H1 (cell line): ENCODE results near the gene CFAP58. TPM values are rescaled to one million over a fixed set of nuclear protein-coding genes. Genes with fewer than 3 reads are reported as not detected.

ENCODE experiments used
- CTCF ChIA-PET: fragments of 300-600 bp; sonication (Branson Sonifier 250); formaldehyde crosslinking; loops from one replicate; lab custom pipeline; 2021; ENCODE audit not compliant: partially characterized antibody; lab: Charles Lee
- POLR2A ChIA-PET: fragments of 300-600 bp; sonication (Branson Sonifier 250); formaldehyde crosslinking; loops from one replicate; lab custom pipeline; 2021; ENCODE audit warnings: inconsistent platforms; ENCODE audit not compliant: partially characterized antibody; lab: Charles Lee
- DNase-seq, 2 experiments: peaks; one replicate each; pipeline versions ENCODE4 v3.0.0 to v3.0.0-alpha.2; 2010 to 2022; ENCODE audit warnings: low spot score in 2 of 2, low read depth in 1 of 2, mixed read lengths in 1 of 2
- FAIRE-seq: peaks from 2 replicates; lab custom pipeline; 2011; peaks lifted over from hg19 to GRCh38; lab: Jason Lieb, UNC
- H2AFZ ChIP-seq: 2 replicates; pipeline ENCODE4 v1.8.1; 2012; ENCODE audit warnings: low read length, inconsistent platforms
- H2AK5ac ChIP-seq: 2 replicates; pipeline ENCODE4 v1.6.1; 2013; ENCODE audit warnings: low read depth, low read length
- H2BK120ac ChIP-seq: replicated peaks from 2 replicates; pipeline ENCODE3; 2013; ENCODE audit warnings: low read depth, low read length, inconsistent platforms
- H2BK12ac ChIP-seq: 2 replicates; pipeline ENCODE4 v1.6.1; 2013; ENCODE audit warnings: low read depth, low read length
- H2BK15ac ChIP-seq: 2 replicates; pipeline ENCODE4 v1.6.1; 2013; ENCODE audit warnings: low read length
- H2BK20ac ChIP-seq: 2 replicates; pipeline ENCODE4 v1.6.1; 2013; ENCODE audit warnings: low read length
- H2BK5ac ChIP-seq: 2 replicates; pipeline ENCODE4 v1.6.1; 2013; ENCODE audit warnings: low read depth, low read length
- H3K14ac ChIP-seq: 2 replicates; pipeline ENCODE4 v1.6.1; 2013; ENCODE audit warnings: inconsistent platforms; ENCODE audit not compliant: insufficient read length
- H3K18ac ChIP-seq: 2 replicates; pipeline ENCODE4 v1.6.1; 2013; ENCODE audit warnings: low read length; ENCODE audit errors: extremely low read depth
- H3K23ac ChIP-seq: 2 replicates; pipeline ENCODE4 v1.6.1; 2013; ENCODE audit warnings: inconsistent platforms; ENCODE audit not compliant: insufficient read length
- H3K23me2 ChIP-seq: 2 replicates; pipeline ENCODE4 v1.6.1; 2013; ENCODE audit warnings: low read depth, low read length
- H3K27ac ChIP-seq: 2 replicates; pipeline ENCODE4 v1.6.1; 2011; ENCODE audit warnings: low read depth, low read length, inconsistent platforms
- H3K27me3 ChIP-seq, 4 experiments: replicated peaks in 1 of 4; 1 replicate in 1 of 4; 2 replicates in 3 of 4; pipeline versions ENCODE4 v1.6.1 to v1.8.1; 2011 to 2013; ENCODE audit warnings: low read length in 3 of 4, mild to moderate bottlenecking in 3 of 4, inconsistent platforms in 2 of 4, mixed read lengths in 2 of 4, moderate library complexity in 1 of 4; ENCODE audit not compliant: control insufficient read depth in 3 of 4, insufficient read depth in 3 of 4; ENCODE audit errors: extremely low read depth in 1 of 4
- H3K36me3 ChIP-seq, 4 experiments: 2 replicates each; pipeline versions ENCODE4 v1.6.1 to v1.8.1; 2011 to 2013; ENCODE audit warnings: mild to moderate bottlenecking in 4 of 4, low read length in 3 of 4, moderate library complexity in 2 of 4, control low read depth in 1 of 4, inconsistent platforms in 1 of 4; ENCODE audit not compliant: insufficient read depth in 4 of 4, control insufficient read depth in 2 of 4
- H3K4ac ChIP-seq: replicated peaks from 2 replicates; pipeline ENCODE3; 2013; ENCODE audit warnings: low read length, low read depth, mixed read lengths, inconsistent platforms; ENCODE audit not compliant: insufficient read length
- H3K4me1 ChIP-seq, 4 experiments: replicated peaks in 1 of 4; 1 replicate in 1 of 4; 2 replicates in 3 of 4; pipeline versions ENCODE4 v1.6.1 to v1.8.1; 2011 to 2013; ENCODE audit warnings: low read length in 3 of 4, inconsistent platforms in 2 of 4, mixed read lengths in 1 of 4; ENCODE audit not compliant: insufficient read depth in 4 of 4, control insufficient read depth in 3 of 4
- H3K4me2 ChIP-seq, 2 experiments: 2 replicates each; pipeline versions ENCODE4 v1.6.1 to v1.8.1; 2011 to 2013; ENCODE audit warnings: low read depth in 2 of 2, low read length in 2 of 2, control low read depth in 1 of 2, inconsistent platforms in 1 of 2, mild to moderate bottlenecking in 1 of 2; ENCODE audit not compliant: insufficient read depth in 1 of 2
- H3K4me3 ChIP-seq, 4 experiments: fragments of 200-600, 300-600 bp in 1 of 4; sonication (generic), shearing (Covaris generic), sonication (Bioruptor Twin) in 1 of 4; 2 replicates each; pipeline versions ENCODE4 v1.5.1 to v1.8.1; 2011 to 2016; ENCODE audit warnings: low read length in 4 of 4, low read depth in 3 of 4, control low read depth in 2 of 4, inconsistent platforms in 2 of 4, mild to moderate bottlenecking in 2 of 4, mixed read lengths in 1 of 4, moderate library complexity in 1 of 4; ENCODE audit not compliant: insufficient read depth in 2 of 4; ENCODE audit errors: extremely low read depth in 1 of 4
- H3K56ac ChIP-seq: replicated peaks from 2 replicates; pipeline ENCODE3; 2013; ENCODE audit warnings: low read depth, mild to moderate bottlenecking, mixed read lengths, low read length, inconsistent platforms; ENCODE audit not compliant: insufficient read length
- H3K79me1 ChIP-seq: 2 replicates; pipeline ENCODE4 v1.6.1; 2013; ENCODE audit warnings: low read depth, low read length, control low read depth
- H3K79me2 ChIP-seq, 2 experiments: 2 replicates each; pipeline versions ENCODE4 v1.6.1 to v1.8.1; 2012 to 2013; ENCODE audit warnings: low read length in 2 of 2, mild to moderate bottlenecking in 2 of 2, inconsistent platforms in 1 of 2; ENCODE audit not compliant: insufficient read depth in 2 of 2, control insufficient read depth in 1 of 2
- H3K9ac ChIP-seq, 4 experiments: replicated peaks in 1 of 4; 1 replicate in 1 of 4; 2 replicates in 3 of 4; pipeline versions ENCODE4 v1.6.1 to v1.8.1; 2011 to 2013; ENCODE audit warnings: low read depth in 3 of 4, low read length in 3 of 4, control low read depth in 2 of 4, mild to moderate bottlenecking in 2 of 4, moderate library complexity in 2 of 4, inconsistent platforms in 1 of 4; ENCODE audit errors: extremely low read depth in 1 of 4
- H3K9me3 ChIP-seq, 2 experiments: 2 replicates each; pipeline versions ENCODE4 v1.6.1 to v1.8.1; 2012 to 2013; ENCODE audit warnings: mild to moderate bottlenecking in 2 of 2, moderate library complexity in 2 of 2, control low read depth in 1 of 2, inconsistent platforms in 1 of 2, low read depth in 1 of 2, low read length in 1 of 2, mixed read lengths in 1 of 2; ENCODE audit not compliant: insufficient read depth in 2 of 2
- H4K20me1 ChIP-seq, 2 experiments: replicated peaks in 1 of 2; 2 replicates each; pipeline versions ENCODE3 to v1.8.1; 2011 to 2013; ENCODE audit warnings: inconsistent platforms in 2 of 2, low read length in 2 of 2, mild to moderate bottlenecking in 1 of 2; ENCODE audit not compliant: insufficient read depth in 2 of 2, control insufficient read depth in 1 of 2
- H4K5ac ChIP-seq: 2 replicates; pipeline ENCODE4 v1.6.1; 2013; ENCODE audit warnings: low read length, low read depth, mixed read lengths, inconsistent platforms; ENCODE audit not compliant: insufficient read length
- H4K8ac ChIP-seq: 2 replicates; pipeline ENCODE4 v1.8.0; 2013; ENCODE audit warnings: mild to moderate bottlenecking, moderate library complexity, low read length, inconsistent platforms; ENCODE audit not compliant: insufficient read depth; ENCODE audit errors: extremely low read depth
- H4K91ac ChIP-seq: replicated peaks from 2 replicates; pipeline ENCODE3; 2013; ENCODE audit warnings: low read length, mixed read lengths, inconsistent platforms; ENCODE audit not compliant: insufficient read length
- CHD2 ChIP-seq: IDR thresholded peaks from 2 replicates; pipeline ENCODE4 v1.6.1; 2012; ENCODE audit warnings: low read length, improper control_type of control experiment
- JUND ChIP-seq: IDR thresholded peaks from 2 replicates; pipeline ENCODE4 v1.6.1; 2011; ENCODE audit warnings: mild to moderate bottlenecking, improper control_type of control experiment, low read length
- KDM4A ChIP-seq: IDR thresholded peaks from one replicate; pipeline ENCODE4 v1.7.1; 2012; ENCODE audit warnings: low read depth, mild to moderate bottlenecking, moderate library complexity, low read length, inconsistent platforms; ENCODE audit not compliant: severe bottlenecking
- POLR2AphosphoS5 ChIP-seq: IDR thresholded peaks from 2 replicates; pipeline ENCODE4 v1.6.1; 2011; ENCODE audit warnings: low read depth, low read length
- WGBS, 2 experiments: shearing (Covaris generic) in 1 of 2; methylation state at CpG; one replicate each; pipeline versions ENCODE4 v1.1.6 to v1.1.7; 2013 to 2015; ENCODE audit warnings: low lambda C conversion rate in 2 of 2, mixed read lengths in 2 of 2, inconsistent platforms in 1 of 2, low coverage in 1 of 2, missing lambda C conversion rate in 1 of 2; ENCODE audit not compliant: insufficient replicate concordance in 2 of 2, insufficient coverage in 1 of 2, insufficient read length in 1 of 2; ENCODE audit errors: extremely low coverage in 1 of 2, missing lambda C conversion rate in 1 of 2; 5-methylcytosine and 5-hydroxymethylcytosine counted together
- polyA plus RNA-seq, 7 experiments: library from polyadenylated mRNA; depleted of rRNA in 3 of 7; stranded (reverse) in 5 of 7; unstranded in 2 of 7; fragments of >200 nt in 5 of 7; fragments of 200-250 nt in 2 of 7; gene quantifications; 1 replicate in 5 of 7; 2 replicates in 1 of 7; 4 replicates in 1 of 7; pipeline versions ENCODE4 v1.2.1 to v1.2.3, GENCODE V29; 2011 to 2013; ENCODE audit warnings: missing spikeins in 2 of 7, mixed read lengths in 2 of 7
- total RNA-seq: library from RNA; stranded (reverse); fragmentation: NEBNext Ultra II Directional; extraction: Animal tissue kit (Norgen Biotek cat#: 25700); gene quantifications from 2 replicates; pipeline ENCODE4 v1.2.1, GENCODE V29; 2021

The CFAP58 gene
- total and polyA plus RNA-seq, 2 of the 8 experiments (the other 6 are each of a cell fraction or from before 2014, with no cell fraction given) = 0.32 to 0.71 TPM

DNA sequence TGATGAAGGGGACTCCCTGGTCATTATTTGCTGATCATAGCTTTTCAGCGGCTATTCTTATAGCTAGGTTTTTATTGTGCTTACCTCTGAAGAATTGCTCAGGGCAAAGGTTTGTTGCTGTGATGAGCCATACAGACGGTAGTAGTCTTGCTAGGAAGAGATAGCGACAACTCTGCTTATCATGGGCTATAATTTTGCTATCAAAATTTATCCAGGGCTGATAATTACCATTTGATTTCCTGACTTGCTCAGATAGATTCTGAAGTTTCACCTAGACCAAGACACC is 103.9 kb downstream of the CFAP58 start:
- Histone ChIP-seq H4K5ac (no peak overlapping the region), H4K8ac (no peak overlapping the region), H3K23ac (no peak overlapping the region), H3K27me3 (no peaks in the 10 kb centered on the region), H2BK12ac (no peak overlapping the region), H2AFZ (no peak overlapping the region), H4K91ac (no peak overlapping the region), H3K9me3 (no peaks in the 10 kb centered on the region), H3K23me2 (no peaks in the 10 kb centered on the region; the same call in 1 of the 2 replicates), H3K4me1 (no peaks in the 10 kb centered on the region), H3K9ac (no peak overlapping the region), H3K79me2 (no peaks in the 10 kb centered on the region), H3K79me1 (no peaks in the 10 kb centered on the region), H2BK15ac (no peak overlapping the region), H3K14ac (no peak overlapping the region), H3K4me2 (no peak overlapping the region), H4K20me1 (no peaks in the 10 kb centered on the region), H3K36me3 (no peaks in the 10 kb centered on the region), H3K18ac (no peak overlapping the region), H2BK5ac (no peak overlapping the region), H3K56ac (no peak overlapping the region), H2BK20ac (no peak overlapping the region), H3K4me3 (no peak overlapping the region), H3K4ac (no peak overlapping the region), H3K27ac (no peak overlapping the region), H2BK120ac (no peak overlapping the region), H2AK5ac (no peak overlapping the region)
- FAIRE-seq (no peak), DNase-seq (no peak)
- CTCF ChIA-PET = interaction anchor here (0.8 to 1.8 kb wide), 4 partner anchors 11 to 164 kb away, joined by 3 to 5 read pairs (median 4); no protein-coding TSS in a partner anchor
- 93% methylated on average over 3 of the region's 3 CpGs; no CpG with 5 or more reads in 1 of the 2 experiments for WGBS, 2 experiments
- POLR2A ChIA-PET = no interaction called here
- no peak for TF ChIP-seq JUND
- TF ChIP-seq CHD2 = no peak
- no peak for TF ChIP-seq POLR2AphosphoS5
- no peak for TF ChIP-seq KDM4A
